Neural progenitor cell (in vitro differentiated cells): ENCODE measurements around the gene KCP. TPM values are rescaled to one million over a fixed set of nuclear protein-coding genes. Genes with fewer than 3 reads are reported as not detected.

ENCODE experiments used
- DNase-seq: peaks from one replicate; pipeline ENCODE4 v3.0.0-alpha.2; 2016; ENCODE audit warnings: low spot score
- H2AFZ ChIP-seq: fragments of 200-600 bp; sonication (generic); replicated peaks from 2 replicates; pipeline ENCODE4 v1.6.1; 2016; ENCODE audit warnings: antibody characterized with exemption
- H3F3A ChIP-seq: fragments of 200-600 bp; sonication (generic); 2 replicates; pipeline ENCODE4 v1.6.1; 2016; ENCODE audit warnings: antibody characterized with exemption, low read depth
- H3K27ac ChIP-seq: fragments of 200-600 bp; sonication (generic); 2 replicates; pipeline ENCODE4 v1.5.1; 2016; ENCODE audit warnings: mild to moderate bottlenecking
- H3K27me3 ChIP-seq: fragments of 200-600 bp; sonication (generic); 2 replicates; pipeline ENCODE4 v1.6.1; 2016; ENCODE audit warnings: mild to moderate bottlenecking, moderate library complexity
- H3K36me3 ChIP-seq: fragments of 200-600 bp; sonication (generic); 2 replicates; pipeline ENCODE4 v1.5.1; 2016
- H3K4me1 ChIP-seq: fragments of 200-600 bp; sonication (generic); 2 replicates; pipeline ENCODE4 v1.6.1; 2016; ENCODE audit warnings: mixed run types
- H3K4me2 ChIP-seq: fragments of 200-600 bp; sonication (generic); 2 replicates; pipeline ENCODE4 v1.6.1; 2016
- H3K4me3 ChIP-seq: fragments of 200-600 bp; sonication (generic); 2 replicates; pipeline ENCODE4 v1.5.1; 2016
- H3K79me2 ChIP-seq: fragments of 200-600 bp; sonication (generic); 2 replicates; pipeline ENCODE4 v1.6.1; 2016; ENCODE audit warnings: low read depth
- H3K9ac ChIP-seq: fragments of 200-600 bp; sonication (generic); 2 replicates; pipeline ENCODE4 v1.6.1; 2016
- H3K9me3 ChIP-seq: fragments of 200-600 bp; sonication (generic); 2 replicates; pipeline ENCODE4 v1.5.1; 2016; ENCODE audit warnings: low read depth
- H4K20me1 ChIP-seq: fragments of 200-600 bp; sonication (generic); 2 replicates; pipeline ENCODE4 v1.6.1; 2016; ENCODE audit warnings: low read depth
- H3K27ac Mint-ChIP-seq: 3 replicates; pipeline ENCODE4 v1.8.0; 2021; ENCODE audit warnings: mixed read lengths
- H3K27me3 Mint-ChIP-seq: 2 replicates; pipeline ENCODE4 v1.8.0; 2022; ENCODE audit warnings: low read depth, mild to moderate bottlenecking, inconsistent platforms, moderate library complexity, mixed read lengths; ENCODE audit not compliant: insufficient read depth
- H3K36me3 Mint-ChIP-seq: 3 replicates; pipeline ENCODE4 v1.8.0; 2021; ENCODE audit warnings: mixed read lengths
- H3K4me1 Mint-ChIP-seq: 3 replicates; pipeline ENCODE4 v1.8.0; 2021; ENCODE audit warnings: mixed read lengths
- H3K4me3 Mint-ChIP-seq: 3 replicates; pipeline ENCODE4 v1.8.0; 2021; ENCODE audit warnings: mild to moderate bottlenecking, moderate library complexity, mixed read lengths
- H3K9me3 Mint-ChIP-seq: 3 replicates; pipeline ENCODE4 v1.8.0; 2020; ENCODE audit warnings: mixed read lengths
- EZH2 ChIP-seq: fragments of 200-600 bp; sonication (generic); IDR thresholded peaks from 2 replicates; pipeline ENCODE4 v1.6.1; 2017; ENCODE audit warnings: antibody characterized with exemption, mild to moderate bottlenecking, moderate library complexity
- EZH2phosphoT487 ChIP-seq: fragments of 200-600 bp; sonication (generic); IDR thresholded peaks from 2 replicates; pipeline ENCODE4 v1.6.1; 2017; ENCODE audit warnings: antibody characterized with exemption
- total RNA-seq: library from RNA; depleted of rRNA; stranded (reverse); fragments of >200 nt; gene quantifications from 2 replicates; pipeline ENCODE4 v1.2.3, GENCODE V29; 2015; ENCODE audit warnings: low replicate concordance
- TF ChIP-seq, protein P1 (sequence below): fragments of 200-600 bp; sonication (generic); IDR thresholded peaks from 2 replicates; pipeline ENCODE4 v1.5.1; 2017; ENCODE audit warnings: antibody characterized with exemption, mild to moderate bottlenecking

Gene KCP
- total RNA-seq, 1 donor from 2014 or later, result 0.06 TPM

DNA sequence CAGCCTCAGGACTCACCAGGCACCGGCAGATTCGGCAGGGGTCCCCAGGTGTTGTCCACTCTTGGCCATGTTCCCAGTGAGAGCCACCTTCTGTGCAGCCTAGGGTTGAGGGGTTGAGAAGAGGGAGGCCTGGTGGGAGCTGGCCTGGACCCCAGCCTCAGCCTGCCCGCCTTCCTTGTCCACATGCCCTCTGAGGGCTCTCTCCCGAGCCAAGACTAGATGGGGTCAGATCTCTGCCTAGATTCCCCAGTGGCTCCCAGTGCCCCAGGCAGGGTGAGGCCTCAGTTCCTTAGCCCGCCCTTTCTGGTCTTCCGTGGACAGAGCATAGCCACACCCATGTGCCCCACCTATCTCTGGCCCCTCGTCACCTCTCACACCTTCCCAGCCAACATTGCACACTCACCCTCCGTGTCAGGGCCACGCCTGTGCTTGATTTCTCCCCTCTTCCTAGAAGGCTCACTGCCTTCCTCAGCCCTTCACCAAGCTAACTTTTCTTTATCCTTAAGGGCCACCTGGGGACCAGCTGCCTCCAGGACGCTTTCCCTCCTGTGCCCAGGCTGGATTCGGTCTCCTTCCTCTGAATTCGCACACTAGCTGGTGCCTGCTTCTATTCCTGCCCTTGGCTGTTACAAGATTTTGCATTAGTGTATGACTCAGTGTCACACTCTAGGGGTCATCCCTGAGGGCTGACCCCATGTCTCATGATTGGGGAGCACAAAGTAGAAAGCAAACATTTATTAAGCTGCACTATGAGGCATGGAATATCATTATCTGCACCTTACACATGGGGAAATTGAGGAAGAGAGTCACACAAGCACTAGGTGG, 7.5 kb downstream of the KCP start:
- H3K36me3 ChIP-seq, result no peaks in the 10 kb centered on the region
- peaks cover 7% of the 10 kb centered on the region for H3K9me3 Mint-ChIP-seq

DNA sequence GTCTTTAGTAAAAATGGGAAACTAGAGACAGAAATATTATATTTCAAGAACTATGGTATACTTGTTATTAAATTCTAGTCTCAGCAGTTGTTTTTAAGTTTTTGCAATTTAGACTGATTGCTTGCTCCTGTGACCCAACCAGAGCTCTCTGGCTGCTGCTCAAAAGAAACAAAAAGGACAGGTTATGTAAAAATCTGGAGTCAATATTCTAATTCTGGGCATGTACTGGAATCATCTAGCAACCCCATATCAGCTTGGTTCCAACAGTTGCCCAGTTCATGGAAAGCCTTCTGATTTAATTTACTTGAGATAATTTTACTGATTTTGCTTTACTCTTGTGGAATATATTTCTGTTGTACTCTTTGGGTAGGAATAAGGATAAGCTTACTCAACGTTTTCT, 10.3 kb downstream of the KCP start:
- H2AFZ ChIP-seq, result no peak overlapping the region
- no peak overlapping the region for H3K4me2 ChIP-seq
- no peaks in the 10 kb centered on the region for H3F3A ChIP-seq
- peaks cover 7% of the 10 kb centered on the region for H3K9me3 Mint-ChIP-seq
- H3K36me3 Mint-ChIP-seq, result no peaks in the 10 kb centered on the region
- no peak overlapping the region for H3K4me3 Mint-ChIP-seq
- H3K27me3 ChIP-seq, result no peaks in the 10 kb centered on the region
- H3K4me1 ChIP-seq, result no peaks in the 10 kb centered on the region
- no peaks in the 10 kb centered on the region for H3K4me1 Mint-ChIP-seq
- no peaks in the 10 kb centered on the region for H4K20me1 ChIP-seq
- H3K79me2 ChIP-seq, result no peaks in the 10 kb centered on the region
- no peaks in the 10 kb centered on the region for H3K36me3 ChIP-seq
- peaks cover 2% of the 10 kb centered on the region for H3K27me3 Mint-ChIP-seq
- TF ChIP-seq EZH2phosphoT487 (no peak), EZH2 (no peak)
- TF ChIP-seq, protein P1, sequence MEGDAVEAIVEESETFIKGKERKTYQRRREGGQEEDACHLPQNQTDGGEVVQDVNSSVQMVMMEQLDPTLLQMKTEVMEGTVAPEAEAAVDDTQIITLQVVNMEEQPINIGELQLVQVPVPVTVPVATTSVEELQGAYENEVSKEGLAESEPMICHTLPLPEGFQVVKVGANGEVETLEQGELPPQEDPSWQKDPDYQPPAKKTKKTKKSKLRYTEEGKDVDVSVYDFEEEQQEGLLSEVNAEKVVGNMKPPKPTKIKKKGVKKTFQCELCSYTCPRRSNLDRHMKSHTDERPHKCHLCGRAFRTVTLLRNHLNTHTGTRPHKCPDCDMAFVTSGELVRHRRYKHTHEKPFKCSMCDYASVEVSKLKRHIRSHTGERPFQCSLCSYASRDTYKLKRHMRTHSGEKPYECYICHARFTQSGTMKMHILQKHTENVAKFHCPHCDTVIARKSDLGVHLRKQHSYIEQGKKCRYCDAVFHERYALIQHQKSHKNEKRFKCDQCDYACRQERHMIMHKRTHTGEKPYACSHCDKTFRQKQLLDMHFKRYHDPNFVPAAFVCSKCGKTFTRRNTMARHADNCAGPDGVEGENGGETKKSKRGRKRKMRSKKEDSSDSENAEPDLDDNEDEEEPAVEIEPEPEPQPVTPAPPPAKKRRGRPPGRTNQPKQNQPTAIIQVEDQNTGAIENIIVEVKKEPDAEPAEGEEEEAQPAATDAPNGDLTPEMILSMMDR, result no peak
- H3K9ac ChIP-seq, result no peak overlapping the region
- H3K4me3 ChIP-seq, result no peak overlapping the region
- no peak overlapping the region for H3K27ac ChIP-seq
- DNase-seq, result no peak
- H3K27ac Mint-ChIP-seq, result no peak overlapping the region
- peaks cover 4% of the 10 kb centered on the region for H3K9me3 ChIP-seq

More for the DNA sequence above, 7.5 kb downstream of the KCP start:
- Histone ChIP-seq H2AFZ (no peak overlapping the region), H3K79me2 (no peaks in the 10 kb centered on the region), H3K4me1 (no peaks in the 10 kb centered on the region), H3K4me3 (no peak overlapping the region), H3K27me3 (no peaks in the 10 kb centered on the region), H3K27ac (no peak overlapping the region), H3K4me2 (no peak overlapping the region), H3K9me3 (peaks cover 4% of the 10 kb centered on the region), H3F3A (no peaks in the 10 kb centered on the region), H4K20me1 (no peaks in the 10 kb centered on the region), H3K9ac (no peak overlapping the region)
- Mint-ChIP-seq H3K27ac (no peak overlapping the region), H3K4me1 (peaks cover 3% of the 10 kb centered on the region), H3K36me3 (no peaks in the 10 kb centered on the region), H3K4me3 (no peak overlapping the region), H3K27me3 (peaks cover 4% of the 10 kb centered on the region)
- no peak for DNase-seq
- TF ChIP-seq EZH2phosphoT487, result no peak
- no peak for TF ChIP-seq EZH2
- TF ChIP-seq, protein P1, result no peak

DNA sequence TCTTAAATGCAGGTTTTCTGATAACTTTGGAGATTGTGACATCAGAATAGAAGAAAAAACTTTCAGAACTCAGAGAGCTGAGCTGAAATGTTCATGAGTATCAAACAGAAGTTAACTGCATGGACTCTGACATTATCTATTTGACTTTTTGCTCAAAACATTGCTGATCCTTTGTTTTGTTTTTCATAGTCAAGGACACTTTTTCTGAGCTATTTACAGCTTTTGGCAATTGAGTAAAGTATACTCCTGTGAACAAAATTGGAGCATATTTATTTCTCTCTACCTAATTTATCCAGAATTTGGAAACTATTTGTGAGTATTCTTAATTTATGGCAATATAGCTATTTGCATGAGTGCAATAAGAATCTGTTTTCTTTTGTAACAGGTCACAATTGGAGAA, 11.1 kb downstream of the KCP start:
- TF ChIP-seq, protein P1, result no peak
- TF ChIP-seq EZH2phosphoT487 (no peak), EZH2 (no peak)
- no peak overlapping the region for H3K27ac Mint-ChIP-seq
- Histone ChIP-seq H3K4me3 (no peak overlapping the region), H3K27ac (no peak overlapping the region), H3F3A (no peaks in the 10 kb centered on the region), H3K79me2 (no peaks in the 10 kb centered on the region), H4K20me1 (no peaks in the 10 kb centered on the region), H3K4me2 (no peak overlapping the region), H3K4me1 (no peaks in the 10 kb centered on the region), H3K27me3 (no peaks in the 10 kb centered on the region), H3K9me3 (peaks cover 4% of the 10 kb centered on the region), H3K9ac (no peak overlapping the region), H2AFZ (no peak overlapping the region), H3K36me3 (no peaks in the 10 kb centered on the region)
- H3K4me3 Mint-ChIP-seq, result no peak overlapping the region
- H3K27me3 Mint-ChIP-seq, result peaks cover 4% of the 10 kb centered on the region
- H3K9me3 Mint-ChIP-seq, result peaks cover 7% of the 10 kb centered on the region
- no peaks in the 10 kb centered on the region for H3K36me3 Mint-ChIP-seq
- DNase-seq, result no peak
- no peaks in the 10 kb centered on the region for H3K4me1 Mint-ChIP-seq
